Adrenal gland (tissue), 19 donors: ENCODE data around the gene CLEC16A. TPM values are rescaled to one million over a fixed set of nuclear protein-coding genes. Genes with fewer than 3 reads are reported as not detected.

Source experiments
- DNase-seq, 7 donors: peaks; one replicate each; pipeline ENCODE4 v3.0.0-alpha.2; 2019 to 2020
- H3K27ac ChIP-seq, 5 donors: fragments of 200-600 bp; sonication (generic) in 4 of 5; 1 replicate in 3 of 5; 2 replicates in 2 of 5; pipeline versions ENCODE4 v1.5.1 to v1.8.0; 2016 to 2020; ENCODE audit warnings: mild to moderate bottlenecking in 1 of 5
- H3K27me3 ChIP-seq: fragments of 200-600 bp; 2 replicates; pipeline ENCODE4 v1.8.0; 2021
- H3K36me3 ChIP-seq, 2 donors: fragments of 200-600 bp; replicated peaks in 1 of 2; 1 replicate in 1 of 2; 2 replicates in 1 of 2; pipeline versions ENCODE4 v1.5.1 to v1.8.0; 2018 to 2022
- H3K4me1 ChIP-seq, 2 donors: fragments of 200-600 bp; replicated peaks in 1 of 2; 1 replicate in 1 of 2; 2 replicates in 1 of 2; pipeline versions ENCODE4 v1.5.1 to v1.8.0; 2018 to 2021
- H3K4me3 ChIP-seq, 4 donors: fragments of 200-600 bp; sonication (generic) in 3 of 4; one replicate each; pipeline ENCODE4 v1.5.1; 2016 to 2018
- H3K9me3 ChIP-seq, 3 donors: fragments of 200-600 bp; sonication (generic) in 1 of 3; replicated peaks in 1 of 3; 1 replicate in 2 of 3; 2 replicates in 1 of 3; pipeline versions ENCODE4 v1.5.1 to v1.8.0; 2016 to 2021
- POLR2A ChIP-seq, 2 donors: fragments of 450-650 bp; IDR thresholded peaks; one replicate each; pipeline ENCODE4 v1.6.1; 2017; ENCODE audit warnings: antibody characterized with exemption in 2 of 2, mild to moderate bottlenecking in 2 of 2, moderate library complexity in 1 of 2
- WGBS, 4 donors: extraction: QIAGEN DNeasy Blood & Tissue Kit in 2 of 4; methylation state at CpG; one replicate each; pipeline versions ENCODE4 v1.1.5 to v1.1.7; 2013 to 2017; 5-methylcytosine and 5-hydroxymethylcytosine counted together
- intact Hi-C, 2 donors: fragments of 100-400 bp; cut with DNase I; formaldehyde crosslinking; loops; one replicate each; pipeline versions ENCODE4 v1.14.1 to v1.15.0; 2022 to 2023
- long read RNA-seq, 10 donors: library from polyadenylated mRNA in 3 of 10; unstranded in 2 of 10; stranded (forward) in 1 of 10; transcript quantifications; one replicate each; pipeline ENCODE4 v2.0.0 and lab custom pipeline, GENCODE V29; 2021 to 2026
- polyA plus RNA-seq, 3 donors: library from polyadenylated mRNA; stranded (reverse); fragments of 200-250 nt in 2 of 3; fragments of 350-450 nt in 1 of 3; fragmentation: Illumina TruSeq in 1 of 3; extraction: RNeasy Lipid Tissue Mini Kit (QIAGEN cat#74804) in 1 of 3; gene quantifications; one replicate each; pipeline ENCODE4 v1.2.3, GENCODE V29; 2013 to 2014
- total RNA-seq, 9 donors: library from RNA; depleted of rRNA in 4 of 9; stranded (reverse); fragments of >200 nt in 4 of 9; fragments of 120-200 nt in 1 of 9; fragmentation: NEBNext Ultra II Directional in 1 of 9; extraction: Animal tissue kit (Norgen Biotek cat#: 25700) in 1 of 9; gene quantifications; one replicate each; pipeline versions ENCODE4 v1.1.0 to v1.2.4, GENCODE V29; 2013 to 2023
- TF ChIP-seq, protein P1 (sequence below), 6 experiments: fragments of 450-650 bp in 4 of 6; fragments of 200-600 bp in 2 of 6; sonication (generic) in 1 of 6; IDR thresholded peaks; 1 replicate in 5 of 6; 2 replicates in 1 of 6; pipeline versions ENCODE4 v1.5.1 to v1.8.0; 2016 to 2021; ENCODE audit warnings: antibody characterized with exemption in 6 of 6, mild to moderate bottlenecking in 2 of 6, moderate library complexity in 1 of 6
- donor health status: healthy with polysubstance abuse.
- donor health status: Bipolar disorder and iron deficiency.
- donor health status: DM: yes; HTN: yes; CAD: no.
- donor health status: DM: no; HTN: no; CAD: no.
- donor health status: DM: no; HTN: no; CAD: no.
- donor health status: DM: yes; HTN: yes; CAD: no.

CLEC16A gene
- total RNA-seq (10 to 100 TPM; 18.2 to 37.2 (median 29.0) TPM), polyA plus RNA-seq (10 to 100 TPM; 14.0 to 24.7 (median 21.6) TPM)
- long read RNA-seq, donor 1, partial matches to known transcripts, result 0 of 1 reads
- long read RNA-seq, donor 1, other reads (novel, unspliced or antisense), result 0 of 1 reads
- long read RNA-seq, donor 2, result 0 reads
- long read RNA-seq, donor 3, partial matches to known transcripts, result 0 of 1 reads
- long read RNA-seq, donor 3, other reads (novel, unspliced or antisense), result 0 of 1 reads
- long read RNA-seq, donor 4, partial matches to known transcripts, result 3 of 5 reads
- long read RNA-seq, donor 4, other reads (novel, unspliced or antisense), result 2 of 5 reads
- long read RNA-seq, donor 5, partial matches to known transcripts, result 10 of 12 reads
- long read RNA-seq, donor 5, other reads (novel, unspliced or antisense), result 1 of 12 reads
- long read RNA-seq, donor 6, partial matches to known transcripts, result 0 of 4 reads
- long read RNA-seq, donor 6, other reads (novel, unspliced or antisense), result 4 of 4 reads
- long read RNA-seq, donor 7, result 0 reads
- long read RNA-seq, donor 8, result 0 reads
- long read RNA-seq, donor 9, result 0 reads
- long read RNA-seq, donor 10, result 0 reads

- Histone ChIP-seq H3K4me1 (peaks cover 29 to 52% of the 10 kb centered on the region in 2 donors), H3K36me3 (no peaks in the 10 kb centered on the region), H3K27ac (peak within 1 kb of the TSS; percentile 40 to 93 (median 56)), H3K9me3 (no peaks in the 10 kb centered on the region), H3K4me3 (peak within 1 kb of the TSS; percentile 69 to 99 (median 90)), H3K27me3 (no peaks in the 10 kb centered on the region)
- peak; percentile 98 to 99 (median 99) for DNase-seq
- peak; percentile 75 to 89 for TF ChIP-seq POLR2A (IDR thresholded peaks at IDR 0.05)
- TF ChIP-seq, protein P1, sequence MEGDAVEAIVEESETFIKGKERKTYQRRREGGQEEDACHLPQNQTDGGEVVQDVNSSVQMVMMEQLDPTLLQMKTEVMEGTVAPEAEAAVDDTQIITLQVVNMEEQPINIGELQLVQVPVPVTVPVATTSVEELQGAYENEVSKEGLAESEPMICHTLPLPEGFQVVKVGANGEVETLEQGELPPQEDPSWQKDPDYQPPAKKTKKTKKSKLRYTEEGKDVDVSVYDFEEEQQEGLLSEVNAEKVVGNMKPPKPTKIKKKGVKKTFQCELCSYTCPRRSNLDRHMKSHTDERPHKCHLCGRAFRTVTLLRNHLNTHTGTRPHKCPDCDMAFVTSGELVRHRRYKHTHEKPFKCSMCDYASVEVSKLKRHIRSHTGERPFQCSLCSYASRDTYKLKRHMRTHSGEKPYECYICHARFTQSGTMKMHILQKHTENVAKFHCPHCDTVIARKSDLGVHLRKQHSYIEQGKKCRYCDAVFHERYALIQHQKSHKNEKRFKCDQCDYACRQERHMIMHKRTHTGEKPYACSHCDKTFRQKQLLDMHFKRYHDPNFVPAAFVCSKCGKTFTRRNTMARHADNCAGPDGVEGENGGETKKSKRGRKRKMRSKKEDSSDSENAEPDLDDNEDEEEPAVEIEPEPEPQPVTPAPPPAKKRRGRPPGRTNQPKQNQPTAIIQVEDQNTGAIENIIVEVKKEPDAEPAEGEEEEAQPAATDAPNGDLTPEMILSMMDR (IDR thresholded peaks at IDR 0.05), result peak in 2 of 6 experiments; percentile 19 to 50
- intact Hi-C loops, result no loop called here
- WGBS, 4 donors, result 0% methylated on average over 9 to 86 of the region's 86 CpGs
These were observed at the start of gene CLEC16A for GRCh38 chr16:10944249-10945064. CLEC16A (plus strand) TSS chr16:10944564; CDS start chr16:10944718, 154 bp downstream.

- no peak overlapping the region for H3K4me3 ChIP-seq
- H3K4me1 ChIP-seq, result no peaks in the 10 kb centered on the region
- no peak overlapping the region for H3K27ac ChIP-seq
- H3K27me3 ChIP-seq, result no peaks in the 10 kb centered on the region
- peak in 5 of 7 donors; percentile 44 to 61 (median 58) for DNase-seq
- H3K36me3 ChIP-seq, result no peaks in the 10 kb centered on the region
- TF ChIP-seq, protein P1 (IDR thresholded peaks at IDR 0.05), result no peak
- no peak for TF ChIP-seq POLR2A (IDR thresholded peaks at IDR 0.05)
- intact Hi-C loops, result no loop called here
- 33 to 39% (median 36%) methylated on average over 16 to 17 of the region's 17 CpGs for WGBS, 4 donors
- H3K9me3 ChIP-seq, result no peaks in the 10 kb centered on the region
These were observed 49.1 kb upstream of the CLEC16A start for GRCh38 chr16:10895053-10895946.

- Histone ChIP-seq H3K27ac (peak overlapping the region in 1 of 5 donors; percentile 27), H3K9me3 (no peaks in the 10 kb centered on the region), H3K4me1 (no peaks in the 10 kb centered on the region), H3K4me3 (no peak overlapping the region), H3K36me3 (no peaks in the 10 kb centered on the region), H3K27me3 (no peaks in the 10 kb centered on the region)
- 45 to 61% (median 55%) methylated on average over 3 of the region's 3 CpGs for WGBS, 4 donors
- DNase-seq, result no peak
- TF ChIP-seq, protein P1 (IDR thresholded peaks at IDR 0.05), result no peak
- no peak for TF ChIP-seq POLR2A (IDR thresholded peaks at IDR 0.05)
- intact Hi-C loops, result no loop called here
These were observed 48.2 kb upstream of the CLEC16A start for GRCh38 chr16:10896165-10896564.
